Panc1 (cell line): Measurements from ENCODE around the gene GLIS2. TPM values are rescaled to one million over a fixed set of nuclear protein-coding genes. Genes with fewer than 3 reads are reported as not detected.

Experiments used
- ATAC-seq: fragments of 200-7000 bp; cut with Tn5 transposase; 2 replicates; pipeline ENCODE4 v1.9.1; 2020; ENCODE audit warnings: mild to moderate bottlenecking, moderate library complexity
- BruUV-seq: library from RNA; stranded (reverse); fragments of 400-500 nt; replicated peaks from 2 replicates; lab custom pipeline; 2021; lab: Mats Ljungman, UMichigan
- CTCF ChIA-PET: fragments of 300-600 bp; sonication (Branson Sonifier 250); formaldehyde crosslinking; loops from one replicate; lab custom pipeline; 2022; ENCODE audit warnings: antibody characterized with exemption; lab: Charles Lee
- POLR2A ChIA-PET: fragments of 300-600 bp; sonication (Branson Sonifier 250); formaldehyde crosslinking; loops from one replicate; lab custom pipeline; 2022; ENCODE audit warnings: antibody characterized with exemption; lab: Charles Lee
- DNase-seq: peaks from one replicate; pipeline ENCODE4 v3.0.0-alpha.2; 2010; ENCODE audit warnings: low read depth, low spot score
- H3K27ac ChIP-seq: 2 replicates; pipeline ENCODE4 v1.5.1; 2011; ENCODE audit warnings: mild to moderate bottlenecking, low read length, inconsistent platforms
- H3K27me3 ChIP-seq: fragments of 200-500 bp; sonication (Bioruptor generic); 2 replicates; pipeline ENCODE4 v1.6.0; 2014; ENCODE audit warnings: low read length, inconsistent platforms; ENCODE audit not compliant: control insufficient read depth, insufficient read depth
- H3K36me3 ChIP-seq: fragments of 200-500 bp; sonication (Bioruptor generic); 2 replicates; pipeline ENCODE4 v1.5.1; 2014; ENCODE audit warnings: inconsistent platforms, mild to moderate bottlenecking, low read length, moderate library complexity; ENCODE audit not compliant: control insufficient read depth, insufficient read depth
- H3K4me1 ChIP-seq: 2 replicates; pipeline ENCODE4 v1.5.1; 2011; ENCODE audit warnings: inconsistent platforms, mild to moderate bottlenecking, low read length, moderate library complexity; ENCODE audit not compliant: control insufficient read depth, insufficient read depth
- H3K4me3 ChIP-seq, 2 experiments: 2 replicates each; pipeline ENCODE4 v1.5.1; 2011 to 2012; ENCODE audit warnings: low read depth in 2 of 2, low read length in 2 of 2, mild to moderate bottlenecking in 2 of 2, inconsistent platforms in 1 of 2, moderate library complexity in 1 of 2
- H3K9me3 ChIP-seq: fragments of 200-500 bp; sonication (Bioruptor generic); 2 replicates; pipeline ENCODE4 v1.5.1; 2014; ENCODE audit warnings: low read depth, mild to moderate bottlenecking, inconsistent platforms, low read length, moderate library complexity; ENCODE audit not compliant: control insufficient read depth, insufficient read depth
- POLR2AphosphoS5 ChIP-seq: IDR thresholded peaks from 2 replicates; pipeline ENCODE4 v1.6.1; 2012; ENCODE audit warnings: mild to moderate bottlenecking, low read depth, low read length, moderate library complexity
- SIN3A ChIP-seq: IDR thresholded peaks from 2 replicates; pipeline ENCODE4 v1.6.1; 2012; ENCODE audit warnings: low read depth, mild to moderate bottlenecking, low read length, moderate library complexity, borderline replicate concordance; ENCODE audit not compliant: insufficient read depth
- TCF7L2 ChIP-seq: IDR thresholded peaks from 2 replicates; pipeline ENCODE4 v1.6.1; 2011; ENCODE audit warnings: mild to moderate bottlenecking, low read depth, low read length, inconsistent platforms
- in situ Hi-C: cut with HindIII; loops from 2 replicates; pipeline ENCODE4 v1.10.0; 2016; ENCODE audit warnings: low sequenced_read_pairs, low pct_unique_long_range_greater_than_20kb
- intact Hi-C: fragments of 100-400 bp; cut with micrococcal nuclease; formaldehyde crosslinking; loops from one replicate; pipeline ENCODE4 v1.10.0; 2022; ENCODE audit not compliant: unreplicated experiment
- total RNA-seq: library from RNA; stranded (reverse); gene quantifications from one replicate; pipeline ENCODE4 v1.2.1, GENCODE V29; 2021; ENCODE audit not compliant: unreplicated experiment
- TF ChIP-seq, protein P1 (sequence below), 2 experiments: IDR thresholded peaks; 2 replicates each; pipeline ENCODE4 v1.6.1; 2011 to 2012; ENCODE audit warnings: low read depth in 2 of 2, control low read depth in 1 of 2, low read length in 1 of 2, mild to moderate bottlenecking in 1 of 2, moderate library complexity in 1 of 2; ENCODE audit not compliant: insufficient read depth in 1 of 2
- TF ChIP-seq, protein P2 (sequence below): fragments of 450-650 bp; IDR thresholded peaks from 2 replicates; pipeline ENCODE4 v1.5.1; 2017; ENCODE audit warnings: mild to moderate bottlenecking

GLIS2 gene
- total RNA-seq, 1 experiment from 2014 or later: 87.3 TPM

DNA sequence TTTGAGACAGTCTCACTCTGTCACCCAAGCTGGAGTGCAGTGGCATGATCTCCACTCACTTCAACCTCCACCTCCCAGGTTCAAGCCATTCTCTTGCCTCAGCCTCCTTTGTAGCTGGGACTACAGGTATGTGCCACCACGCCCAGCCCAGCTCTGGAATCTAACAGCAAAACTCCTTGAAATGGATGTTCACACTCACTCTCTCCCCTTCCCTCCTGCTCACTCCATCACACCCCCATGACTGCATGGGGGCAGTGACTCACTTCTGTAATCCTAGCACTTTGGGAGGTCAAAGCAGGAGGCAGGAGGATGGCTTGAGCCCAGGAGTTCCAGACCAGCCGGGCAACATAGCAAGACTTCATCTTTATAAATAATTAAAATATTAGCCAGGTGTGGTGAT lies 31.9 kb upstream of the GLIS2 start:
- Histone ChIP-seq H3K36me3 (no peaks in the 10 kb centered on the region), H3K4me1 (peaks cover 9% of the 10 kb centered on the region), H3K9me3 (no peaks in the 10 kb centered on the region), H3K4me3 (no peak overlapping the region), H3K27ac (no peak overlapping the region), H3K27me3 (no peaks in the 10 kb centered on the region)
- BruUV-seq: no TSS peak
- TF ChIP-seq TCF7L2 (no peak), POLR2AphosphoS5 (no peak), SIN3A (no peak)
- TF ChIP-seq, protein P1, sequence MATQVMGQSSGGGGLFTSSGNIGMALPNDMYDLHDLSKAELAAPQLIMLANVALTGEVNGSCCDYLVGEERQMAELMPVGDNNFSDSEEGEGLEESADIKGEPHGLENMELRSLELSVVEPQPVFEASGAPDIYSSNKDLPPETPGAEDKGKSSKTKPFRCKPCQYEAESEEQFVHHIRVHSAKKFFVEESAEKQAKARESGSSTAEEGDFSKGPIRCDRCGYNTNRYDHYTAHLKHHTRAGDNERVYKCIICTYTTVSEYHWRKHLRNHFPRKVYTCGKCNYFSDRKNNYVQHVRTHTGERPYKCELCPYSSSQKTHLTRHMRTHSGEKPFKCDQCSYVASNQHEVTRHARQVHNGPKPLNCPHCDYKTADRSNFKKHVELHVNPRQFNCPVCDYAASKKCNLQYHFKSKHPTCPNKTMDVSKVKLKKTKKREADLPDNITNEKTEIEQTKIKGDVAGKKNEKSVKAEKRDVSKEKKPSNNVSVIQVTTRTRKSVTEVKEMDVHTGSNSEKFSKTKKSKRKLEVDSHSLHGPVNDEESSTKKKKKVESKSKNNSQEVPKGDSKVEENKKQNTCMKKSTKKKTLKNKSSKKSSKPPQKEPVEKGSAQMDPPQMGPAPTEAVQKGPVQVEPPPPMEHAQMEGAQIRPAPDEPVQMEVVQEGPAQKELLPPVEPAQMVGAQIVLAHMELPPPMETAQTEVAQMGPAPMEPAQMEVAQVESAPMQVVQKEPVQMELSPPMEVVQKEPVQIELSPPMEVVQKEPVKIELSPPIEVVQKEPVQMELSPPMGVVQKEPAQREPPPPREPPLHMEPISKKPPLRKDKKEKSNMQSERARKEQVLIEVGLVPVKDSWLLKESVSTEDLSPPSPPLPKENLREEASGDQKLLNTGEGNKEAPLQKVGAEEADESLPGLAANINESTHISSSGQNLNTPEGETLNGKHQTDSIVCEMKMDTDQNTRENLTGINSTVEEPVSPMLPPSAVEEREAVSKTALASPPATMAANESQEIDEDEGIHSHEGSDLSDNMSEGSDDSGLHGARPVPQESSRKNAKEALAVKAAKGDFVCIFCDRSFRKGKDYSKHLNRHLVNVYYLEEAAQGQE (IDR thresholded peaks at IDR 0.05; ENCODE audit: insufficient read depth in 1 of 2, low read depth in 2 of 2, low read length in 1 of 2): no peak
- TF ChIP-seq, protein P2, sequence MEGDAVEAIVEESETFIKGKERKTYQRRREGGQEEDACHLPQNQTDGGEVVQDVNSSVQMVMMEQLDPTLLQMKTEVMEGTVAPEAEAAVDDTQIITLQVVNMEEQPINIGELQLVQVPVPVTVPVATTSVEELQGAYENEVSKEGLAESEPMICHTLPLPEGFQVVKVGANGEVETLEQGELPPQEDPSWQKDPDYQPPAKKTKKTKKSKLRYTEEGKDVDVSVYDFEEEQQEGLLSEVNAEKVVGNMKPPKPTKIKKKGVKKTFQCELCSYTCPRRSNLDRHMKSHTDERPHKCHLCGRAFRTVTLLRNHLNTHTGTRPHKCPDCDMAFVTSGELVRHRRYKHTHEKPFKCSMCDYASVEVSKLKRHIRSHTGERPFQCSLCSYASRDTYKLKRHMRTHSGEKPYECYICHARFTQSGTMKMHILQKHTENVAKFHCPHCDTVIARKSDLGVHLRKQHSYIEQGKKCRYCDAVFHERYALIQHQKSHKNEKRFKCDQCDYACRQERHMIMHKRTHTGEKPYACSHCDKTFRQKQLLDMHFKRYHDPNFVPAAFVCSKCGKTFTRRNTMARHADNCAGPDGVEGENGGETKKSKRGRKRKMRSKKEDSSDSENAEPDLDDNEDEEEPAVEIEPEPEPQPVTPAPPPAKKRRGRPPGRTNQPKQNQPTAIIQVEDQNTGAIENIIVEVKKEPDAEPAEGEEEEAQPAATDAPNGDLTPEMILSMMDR: no peak
- POLR2A ChIA-PET: no interaction called here
- CTCF ChIA-PET: no interaction called here
- in situ Hi-C loops: no loop called here
- no peak for DNase-seq
- ATAC-seq: no peak
- intact Hi-C loops: no loop called here

DNA sequence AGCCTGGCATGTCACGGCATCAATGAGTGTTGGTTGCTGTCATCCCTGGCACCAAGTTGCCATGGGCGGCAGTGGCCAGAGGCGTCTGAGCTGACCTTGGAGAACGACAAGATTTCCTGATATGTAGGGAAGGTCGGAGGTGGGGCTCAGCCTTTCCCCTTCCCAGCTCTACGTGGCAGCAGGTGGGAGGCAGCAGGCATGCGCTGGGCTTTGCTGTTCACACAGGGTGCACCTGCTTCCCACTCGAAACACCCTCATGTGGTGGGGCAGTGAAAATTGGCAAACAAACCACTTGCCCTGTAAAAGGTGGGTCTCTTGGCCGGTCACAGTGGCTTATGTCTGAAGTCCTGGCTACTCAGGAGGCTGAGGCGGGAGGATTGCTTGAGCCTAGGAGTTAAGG lies 30.7 kb upstream of the GLIS2 start:
- H3K4me3 ChIP-seq: no peak overlapping the region
- DNase-seq (no peak), ATAC-seq (no peak)
- no peaks in the 10 kb centered on the region for H3K9me3 ChIP-seq
- H3K27me3 ChIP-seq: no peaks in the 10 kb centered on the region
- in situ Hi-C loops: no loop called here
- no peak overlapping the region for H3K27ac ChIP-seq
- no peaks in the 10 kb centered on the region for H3K36me3 ChIP-seq
- CTCF ChIA-PET: no interaction called here
- intact Hi-C loops: no loop called here
- H3K4me1 ChIP-seq: peaks cover 14% of the 10 kb centered on the region
- POLR2A ChIA-PET: no interaction called here
- no TSS peak for BruUV-seq
- TF ChIP-seq SIN3A (no peak), TCF7L2 (no peak), POLR2AphosphoS5 (no peak)
- TF ChIP-seq, protein P2: no peak
- TF ChIP-seq, protein P1 (IDR thresholded peaks at IDR 0.05; ENCODE audit: insufficient read depth in 1 of 2, low read depth in 2 of 2, low read length in 1 of 2): no peak
